K562 (cell line): ENCODE measurements around the gene UGP2. TPM values are rescaled to one million over a fixed set of nuclear protein-coding genes. Genes with fewer than 3 reads are reported as not detected.
"Not testable (repeated sequence)": the region's sequence is repeated elsewhere in the genome, so short reads cannot be mapped to it uniquely, and the experiment has no call there.

Experiments
- ATAC-seq: fragments of 200-7000 bp; cut with Tn5 transposase; 3 replicates; pipeline ENCODE4 v1.9.1; 2020; ENCODE audit warnings: moderate library complexity
- BruUV-seq: library from RNA; stranded (reverse); fragments of 400-500 nt; replicated peaks from 2 replicates; lab custom pipeline; 2021; lab: Mats Ljungman, UMichigan
- CTCF ChIA-PET: fragments of 300-600 bp; formaldehyde crosslinking; extraction: SDS; loops from one replicate; lab custom pipeline; 2021; ENCODE audit warnings: low intra/inter-chr PET ratio; lab: Yijun Ruan, JAX
- POLR2A ChIA-PET: fragments of 300-600, 350-650 bp; sonication (Branson Sonifier 250); formaldehyde crosslinking; extraction: SDS; loops from one replicate; lab custom pipeline; 2021; ENCODE audit warnings: antibody characterized with exemption, inconsistent platforms; lab: Yijun Ruan, JAX
- DNase-seq, 4 experiments: peaks; one replicate each; pipeline versions ENCODE4 v3.0.0 to v3.0.0-alpha.2; 2011 to 2018; ENCODE audit warnings: low spot score in 3 of 4, mixed read lengths in 3 of 4; ENCODE audit errors: extremely low read depth in 1 of 4
- FAIRE-seq: peaks from 2 replicates; lab custom pipeline; 2011; peaks lifted over from hg19 to GRCh38; lab: Jason Lieb, UNC
- H2AFZ ChIP-seq: 2 replicates; pipeline ENCODE4 v1.6.0; 2011; ENCODE audit warnings: low read depth, low read length, control low read depth, inconsistent platforms
- H3K27ac ChIP-seq: fragments of 200-600 bp; 3 replicates; pipeline ENCODE4 v1.8.0; 2011; ENCODE audit warnings: low read depth, mild to moderate bottlenecking, control low read depth, inconsistent platforms, low read length, moderate library complexity, mixed read lengths; ENCODE audit errors: extremely low read depth
- H3K27me3 ChIP-seq, 2 experiments: fragments of 300-600 bp in 1 of 2; 2 replicates in 1 of 2; 3 replicates in 1 of 2; pipeline versions ENCODE4 v1.6.0 to v1.8.0; 2011; ENCODE audit warnings: inconsistent platforms in 2 of 2, low read length in 2 of 2, mild to moderate bottlenecking in 1 of 2, mixed read lengths in 1 of 2, moderate library complexity in 1 of 2; ENCODE audit not compliant: control insufficient read depth in 2 of 2, insufficient read depth in 2 of 2
- H3K36me3 ChIP-seq: fragments of 300-600 bp; 3 replicates; pipeline ENCODE4 v1.8.0; 2011; ENCODE audit warnings: mild to moderate bottlenecking, low read length, inconsistent platforms; ENCODE audit not compliant: control insufficient read depth, insufficient read depth
- H3K4me1 ChIP-seq, 2 experiments: fragments of 200-600 bp in 1 of 2; replicated peaks in 1 of 2; 2 replicates in 1 of 2; 3 replicates in 1 of 2; pipeline versions ENCODE4 v1.5.1 to v1.8.0; 2011; ENCODE audit warnings: inconsistent platforms in 2 of 2, low read length in 2 of 2, mild to moderate bottlenecking in 1 of 2, mixed read lengths in 1 of 2, moderate library complexity in 1 of 2; ENCODE audit not compliant: control insufficient read depth in 2 of 2, insufficient read depth in 2 of 2
- H3K4me2 ChIP-seq: 2 replicates; pipeline ENCODE4 v1.6.1; 2011; ENCODE audit warnings: low read length, control low read depth, inconsistent platforms, mixed read lengths; ENCODE audit not compliant: insufficient read depth
- H3K4me3 ChIP-seq: fragments of 200-600 bp; sonication (generic), shearing (Covaris generic); 2 replicates; pipeline ENCODE4 v1.5.1; 2016; ENCODE audit warnings: control low read depth, inconsistent platforms
- H3K79me2 ChIP-seq: fragments of 200-600 bp; 3 replicates; pipeline ENCODE4 v1.8.0; 2011; ENCODE audit warnings: low read length, inconsistent platforms; ENCODE audit not compliant: control insufficient read depth, insufficient read depth
- H3K9ac ChIP-seq, 2 experiments: 2 replicates each; pipeline versions ENCODE4 v1.6.0 to v1.6.1; 2011; ENCODE audit warnings: low read depth in 2 of 2, low read length in 2 of 2, control low read depth in 1 of 2, inconsistent platforms in 1 of 2, mild to moderate bottlenecking in 1 of 2, mixed read lengths in 1 of 2; ENCODE audit not compliant: insufficient read depth in 1 of 2
- H3K9me1 ChIP-seq: one replicate; pipeline ENCODE4 v1.6.0; 2011; ENCODE audit warnings: inconsistent platforms, mild to moderate bottlenecking, low read length, moderate library complexity; ENCODE audit not compliant: control insufficient read depth, insufficient read depth
- H3K9me3 ChIP-seq: replicated peaks from 2 replicates; pipeline ENCODE4 v1.5.1; 2011; ENCODE audit warnings: low read depth, low read length, inconsistent platforms; ENCODE audit not compliant: control insufficient read depth, insufficient read depth
- H4K20me1 ChIP-seq: replicated peaks from 2 replicates; pipeline ENCODE4 v1.6.1; 2011; ENCODE audit warnings: low read length, inconsistent platforms, mixed read lengths; ENCODE audit not compliant: control insufficient read depth, insufficient read depth
- CEBPB ChIP-seq: fragments of 450-650 bp; IDR thresholded peaks from 2 replicates; pipeline ENCODE4 v1.6.1; 2016; ENCODE audit warnings: missing genetic modification characterization, missing compliant biosample characterization
- CEBPG ChIP-seq, 3 experiments: fragments of 200-800 bp in 1 of 3; sonication (Bioruptor generic) in 1 of 3; sonication (generic) in 1 of 3; formaldehyde crosslinking in 1 of 3; IDR thresholded peaks in 2 of 3; conservative IDR thresholded peaks in 1 of 3; 2 replicates each; pipeline versions ENCODE4 v1.6.1 to v1.8.0; 2016 to 2022; ENCODE audit warnings: missing compliant biosample characterization in 2 of 3, missing genetic modification characterization in 2 of 3, mild to moderate bottlenecking in 1 of 3, missing genetic modification reagents in 1 of 3
- GTF2B ChIP-seq: IDR thresholded peaks from 2 replicates; pipeline ENCODE4 v1.6.1; 2011; ENCODE audit not compliant: insufficient read length; ENCODE audit errors: extremely low read depth
- TFE3 ChIP-seq: fragments of 450-650 bp; formaldehyde crosslinking; IDR thresholded peaks from 2 replicates; pipeline ENCODE4 v1.4.0; 2020; ENCODE audit warnings: mild to moderate bottlenecking, mixed read lengths
- WGBS: fragments of 100-300 bp; shearing (Covaris generic); methylation state at CpG from one replicate; pipeline ENCODE4 v1.1.6; 2016; ENCODE audit warnings: low coverage, mixed read lengths; ENCODE audit not compliant: insufficient coverage; ENCODE audit errors: missing lambda C conversion rate; 5-methylcytosine and 5-hydroxymethylcytosine counted together
- in situ Hi-C: fragments of 300-500 bp; cut with MboI; formaldehyde crosslinking; loops from 4 replicates; pipeline ENCODE4 v1.15.0; 2018; ENCODE audit warnings: inconsistent platforms, mixed read lengths
- intact Hi-C: fragments of 100-400 bp; cut with micrococcal nuclease; formaldehyde crosslinking; loops from 2 replicates; pipeline ENCODE4 v1.14.2; 2022
- polyA plus RNA-seq, 8 experiments: library from polyadenylated mRNA; depleted of rRNA in 4 of 8; stranded (reverse) in 5 of 8; unstranded in 3 of 8; fragments of >200 nt; fragmentation: Nextera tagmentation in 2 of 8; fragmentation: Illumina TruSeq in 1 of 8; extraction: Ambion mirVana in 2 of 8; extraction: Trizol in 1 of 8; gene quantifications; 2 replicates each; pipeline versions ENCODE4 v1.2.1 to v1.2.3, GENCODE V29; 2011 to 2014; ENCODE audit warnings: inconsistent platforms in 1 of 8, missing spikeins in 1 of 8
- total RNA-seq, 7 experiments: library from RNA; depleted of rRNA in 6 of 7; stranded (reverse); fragments of >200 nt in 6 of 7; fragmentation: Illumina TruSeq in 2 of 7; extraction: Trizol in 2 of 7; gene quantifications; 2 replicates each; pipeline versions ENCODE4 v1.2.1 to v1.2.3, GENCODE V29; 2011 to 2021; ENCODE audit warnings: low replicate concordance in 1 of 7

Gene UGP2
- total and polyA plus RNA-seq, 9 of the 15 experiments (the other 6 are each of a cell fraction or from before 2014, with no cell fraction given): 25.2 to 69.3 (median 58.9) TPM

- H3K9me1 ChIP-seq; intact Hi-C loops; CTCF ChIA-PET; H3K9ac ChIP-seq; H4K20me1 ChIP-seq; in situ Hi-C loops; FAIRE-seq; H3K4me2 ChIP-seq; DNase-seq; BruUV-seq; ATAC-seq; H3K79me2 ChIP-seq; H3K36me3 ChIP-seq; H3K27ac ChIP-seq; H2AFZ ChIP-seq; H3K4me1 ChIP-seq; H3K9me3 ChIP-seq; H3K4me3 ChIP-seq; H3K27me3 ChIP-seq; TF ChIP-seq CEBPG (CRISPR knock-in tag; IDR thresholded peaks at IDR 0.05): not testable (repeated sequence)
- TF ChIP-seq CEBPB (tag) (peak; percentile 69; the same call in 1 of the 2 replicates), CEBPG (tag; conservative IDR thresholded peaks at IDR 0.05 in 1 of 2, IDR thresholded peaks at IDR 0.05 in 1 of 2) (peak in 1 of 2 experiments; percentile 56; a peak in 2 of 4 replicates)
- 2% methylated on average over 7 of the region's 7 CpGs for WGBS
- POLR2A ChIA-PET: interaction anchor here (0.6 kb wide), 1 partner anchor 187 kb away, joined by 3 read pairs; no protein-coding TSS in a partner anchor
Observed at GRCh38 chr2:63811870-63812269, 29.8 kb upstream of the UGP2 start.

- no peak for ATAC-seq
- ChIA-PET POLR2A (no interaction called here), CTCF (no interaction called here)
Observed at GRCh38 chr2:63814114-63814513, 27.6 kb upstream of the UGP2 start.

More at GRCh38 chr2:63814114-63814513, 27.6 kb upstream of the UGP2 start:
- H4K20me1 ChIP-seq: no peaks in the 10 kb centered on the region
- FAIRE-seq (no peak), DNase-seq (no peak)
- no TSS peak for BruUV-seq
- TF ChIP-seq TFE3 (CRISPR knock-in tag) (peak; percentile 85), GTF2B (no peak)
- in situ Hi-C loops (no loop called here), intact Hi-C loops (no loop called here)
- no peaks in the 10 kb centered on the region for H3K9me3 ChIP-seq
- no peaks in the 10 kb centered on the region for H3K79me2 ChIP-seq
- 0% methylated on average over 1 of the region's 1 CpG for WGBS
- no peak overlapping the region for H3K4me2 ChIP-seq
- H3K9me1 ChIP-seq: no peaks in the 10 kb centered on the region
- no peaks in the 10 kb centered on the region for H3K36me3 ChIP-seq
- no peaks in the 10 kb centered on the region for H3K4me1 ChIP-seq
- peaks cover 3 to 4% of the 10 kb centered on the region in 2 experiments; a peak in 1 of 5 replicates for H3K27me3 ChIP-seq
- no peak overlapping the region for H3K4me3 ChIP-seq
- H2AFZ ChIP-seq: no peak overlapping the region
- H3K9ac ChIP-seq: no peak overlapping the region
- no peak overlapping the region for H3K27ac ChIP-seq
